ENCODE results near the gene NEK9. TPM values are rescaled to one million over a fixed set of nuclear protein-coding genes. Genes with fewer than 3 reads are reported as not detected.

The NEK9 gene
- total RNA-seq, 2 donors from 2014 or later: 26.4 to 38.4 TPM

DNA sequence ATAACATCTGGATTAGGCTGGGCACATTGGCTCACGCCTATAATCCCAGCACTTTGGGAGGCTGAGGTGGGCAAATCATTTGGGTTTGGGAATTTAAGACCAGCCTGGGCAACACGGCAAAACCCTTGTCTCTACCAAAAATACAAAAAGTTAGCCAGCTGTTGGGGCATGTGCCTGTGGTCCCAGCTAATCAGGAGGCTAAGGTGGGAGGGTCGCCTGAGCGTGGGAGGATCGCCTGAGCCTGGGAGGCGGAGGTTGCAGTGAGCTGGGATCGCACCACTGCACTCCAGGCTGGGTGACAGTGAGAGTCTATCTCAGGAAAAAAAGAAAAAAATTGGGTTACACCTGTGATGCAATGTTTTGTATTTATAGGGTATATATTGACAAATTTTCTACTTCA is 5.3 kb downstream of the NEK9 start:
- Histone ChIP-seq H3K36me3 (replicated peaks in 1 of 2; ENCODE audit: insufficient read depth in 1 of 2, low read depth in 2 of 2) (peaks cover 0 to 12% of the 10 kb centered on the region in 2 donors), H3K4me1 (peaks cover 6% of the 10 kb centered on the region), H3K4me3 (no peak overlapping the region), H3K27ac (no peak overlapping the region), H3K9me3 (no peaks in the 10 kb centered on the region), H3K27me3 (no peaks in the 10 kb centered on the region)
- intact Hi-C loops (cut with DNase I): no loop called here
- DNase-seq (no peak), ATAC-seq (no peak)
- WGBS, 2 donors: 90 to 93% methylated on average over 7 of the region's 7 CpGs
- TF ChIP-seq POLR2A (IDR thresholded peaks at IDR 0.05): no peak
- TF ChIP-seq, protein P1, sequence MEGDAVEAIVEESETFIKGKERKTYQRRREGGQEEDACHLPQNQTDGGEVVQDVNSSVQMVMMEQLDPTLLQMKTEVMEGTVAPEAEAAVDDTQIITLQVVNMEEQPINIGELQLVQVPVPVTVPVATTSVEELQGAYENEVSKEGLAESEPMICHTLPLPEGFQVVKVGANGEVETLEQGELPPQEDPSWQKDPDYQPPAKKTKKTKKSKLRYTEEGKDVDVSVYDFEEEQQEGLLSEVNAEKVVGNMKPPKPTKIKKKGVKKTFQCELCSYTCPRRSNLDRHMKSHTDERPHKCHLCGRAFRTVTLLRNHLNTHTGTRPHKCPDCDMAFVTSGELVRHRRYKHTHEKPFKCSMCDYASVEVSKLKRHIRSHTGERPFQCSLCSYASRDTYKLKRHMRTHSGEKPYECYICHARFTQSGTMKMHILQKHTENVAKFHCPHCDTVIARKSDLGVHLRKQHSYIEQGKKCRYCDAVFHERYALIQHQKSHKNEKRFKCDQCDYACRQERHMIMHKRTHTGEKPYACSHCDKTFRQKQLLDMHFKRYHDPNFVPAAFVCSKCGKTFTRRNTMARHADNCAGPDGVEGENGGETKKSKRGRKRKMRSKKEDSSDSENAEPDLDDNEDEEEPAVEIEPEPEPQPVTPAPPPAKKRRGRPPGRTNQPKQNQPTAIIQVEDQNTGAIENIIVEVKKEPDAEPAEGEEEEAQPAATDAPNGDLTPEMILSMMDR (IDR thresholded peaks at IDR 0.05): no peak

DNA sequence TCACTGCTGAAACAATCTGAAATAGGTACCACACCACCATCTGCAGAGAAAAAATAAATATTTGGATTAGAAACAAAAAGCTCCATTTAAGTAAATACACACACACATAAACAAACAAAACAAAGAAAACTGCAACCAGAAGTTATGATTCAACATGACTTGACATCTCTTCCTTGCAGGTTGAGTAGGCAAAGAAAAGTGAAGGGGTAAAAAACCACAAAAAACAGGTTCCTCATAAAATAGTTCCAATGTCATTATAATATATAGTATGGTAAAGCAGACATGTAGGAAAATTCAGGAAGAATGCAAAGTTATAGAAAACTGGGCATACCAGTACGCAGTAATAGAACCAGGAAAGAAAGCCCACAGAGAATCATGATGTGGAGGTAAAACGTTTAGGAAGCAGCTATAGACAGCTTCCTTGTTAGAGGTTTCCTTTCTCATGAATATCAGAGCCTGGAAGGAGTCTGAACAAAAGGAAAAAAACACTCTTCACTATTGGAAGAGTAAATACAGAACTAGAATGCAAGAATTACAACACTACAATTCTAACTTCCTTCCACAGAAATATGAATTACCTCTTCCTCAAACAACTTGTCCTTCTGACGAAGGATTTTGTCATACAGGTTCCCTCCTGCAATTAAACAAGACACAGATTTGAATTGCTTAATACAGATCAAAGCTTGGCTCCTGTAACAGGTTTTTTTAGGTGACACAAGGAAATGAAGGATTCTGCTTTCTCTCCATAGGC is 6.1 kb downstream of the NEK9 start:
- WGBS, 2 donors: 64 to 65% methylated on average over 3 of the region's 3 CpGs
- ATAC-seq: no peak
- Histone ChIP-seq H3K27ac (no peak overlapping the region), H3K4me1 (peaks cover 2% of the 10 kb centered on the region), H3K36me3 (replicated peaks in 1 of 2; ENCODE audit: insufficient read depth in 1 of 2, low read depth in 2 of 2) (peaks cover 0 to 19% of the 10 kb centered on the region in 2 donors), H3K27me3 (no peaks in the 10 kb centered on the region), H3K9me3 (no peaks in the 10 kb centered on the region), H3K4me3 (no peak overlapping the region)
- no peak for DNase-seq
- no peak for TF ChIP-seq POLR2A (IDR thresholded peaks at IDR 0.05)
- TF ChIP-seq, protein P1 (IDR thresholded peaks at IDR 0.05): no peak
- intact Hi-C loops (cut with DNase I): no loop called here

DNA sequence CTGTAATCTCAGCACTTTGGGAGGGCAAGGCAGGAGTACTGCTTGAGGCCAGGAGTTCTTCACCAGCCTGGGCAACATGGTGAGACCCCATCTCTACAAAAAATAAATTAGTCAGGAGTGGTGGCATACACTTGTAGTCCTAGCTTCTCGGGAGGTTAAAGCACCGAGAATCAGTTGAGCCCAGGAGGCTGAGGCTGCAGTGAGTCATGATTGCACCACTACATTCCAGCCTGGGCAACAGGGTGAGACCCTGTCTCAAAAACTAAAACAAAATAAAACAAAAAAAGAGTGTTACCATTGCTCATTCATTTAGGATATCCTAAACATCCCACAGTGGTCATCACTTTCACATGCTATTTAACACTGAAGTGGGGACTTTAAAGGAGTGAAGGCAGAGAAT is 7.8 kb downstream of the NEK9 start:
- Histone ChIP-seq H3K36me3 (replicated peaks in 1 of 2; ENCODE audit: insufficient read depth in 1 of 2, low read depth in 2 of 2) (peaks cover 0 to 27% of the 10 kb centered on the region in 2 donors), H3K4me3 (no peak overlapping the region), H3K9me3 (no peaks in the 10 kb centered on the region), H3K27ac (no peak overlapping the region), H3K27me3 (no peaks in the 10 kb centered on the region), H3K4me1 (no peaks in the 10 kb centered on the region)
- no peak for ATAC-seq
- TF ChIP-seq POLR2A (IDR thresholded peaks at IDR 0.05): no peak
- TF ChIP-seq, protein P1 (IDR thresholded peaks at IDR 0.05): no peak
- intact Hi-C loops (cut with DNase I): no loop called here
- DNase-seq: no peak
- WGBS, 2 donors: 86 to 92% methylated on average over 2 of the region's 2 CpGs

DNA sequence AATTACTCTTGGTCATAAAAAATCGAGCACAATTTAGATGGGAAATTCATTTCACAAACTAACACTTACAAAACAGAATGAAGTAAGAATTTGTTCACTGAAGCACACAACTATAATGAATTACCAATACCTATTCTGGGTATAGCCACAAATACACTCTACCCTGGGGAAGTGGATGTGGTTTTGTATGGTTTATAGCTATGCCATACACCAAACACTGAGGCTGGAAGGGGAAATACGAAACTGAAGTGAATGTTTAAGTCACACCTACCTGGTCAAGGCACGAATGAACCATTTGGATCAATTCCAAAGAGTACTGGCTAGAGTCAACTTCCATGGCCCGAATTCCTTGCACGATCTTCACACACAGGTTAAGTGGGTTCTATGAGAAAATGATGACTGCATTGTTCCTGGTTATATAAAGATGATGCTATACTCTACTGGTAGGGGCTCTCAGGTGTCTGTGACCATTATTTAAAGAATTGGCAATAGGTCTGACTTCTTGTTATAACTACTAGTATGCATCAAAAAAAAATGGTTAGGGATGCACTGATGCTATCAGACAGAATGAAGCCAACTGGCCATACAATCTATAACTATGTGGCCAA is 12.8 kb downstream of the NEK9 start:
- WGBS, 2 donors: 59 to 72% methylated on average over 5 of the region's 5 CpGs
- Histone ChIP-seq H3K9me3 (no peaks in the 10 kb centered on the region), H3K27me3 (no peaks in the 10 kb centered on the region), H3K4me1 (no peaks in the 10 kb centered on the region), H3K36me3 (replicated peaks in 1 of 2; ENCODE audit: insufficient read depth in 1 of 2, low read depth in 2 of 2) (peaks cover 17 to 37% of the 10 kb centered on the region in 2 donors), H3K27ac (no peak overlapping the region), H3K4me3 (no peak overlapping the region)
- no peak for DNase-seq
- intact Hi-C loops (cut with DNase I): no loop called here
- TF ChIP-seq, protein P1 (IDR thresholded peaks at IDR 0.05): no peak
- no peak for TF ChIP-seq POLR2A (IDR thresholded peaks at IDR 0.05)
- ATAC-seq: no peak

Measured in body of pancreas (tissue), 4 donors.